Testis (tissue), 3 donors: ENCODE results near the gene HMG20A. TPM values are rescaled to one million over a fixed set of nuclear protein-coding genes. Genes with fewer than 3 reads are reported as not detected.

Experiments used
- DNase-seq: peaks from one replicate; pipeline ENCODE4 v3.0.0-alpha.2; 2019
- H3K27ac ChIP-seq, 2 donors: fragments of 200-600 bp; sonication (generic); one replicate each; pipeline ENCODE4 v1.5.1; 2019
- H3K27me3 ChIP-seq: fragments of 200-600 bp; sonication (generic); one replicate; pipeline ENCODE4 v1.5.1; 2019
- H3K36me3 ChIP-seq: fragments of 200-600 bp; sonication (generic); one replicate; pipeline ENCODE4 v1.5.1; 2017; ENCODE audit warnings: low read depth; ENCODE audit errors: missing control alignments
- H3K4me1 ChIP-seq: fragments of 200-600 bp; sonication (generic); one replicate; pipeline ENCODE4 v1.5.1; 2019
- H3K4me3 ChIP-seq, 2 donors: fragments of 200-600 bp; sonication (generic); one replicate each; pipeline ENCODE4 v1.5.1; 2017 to 2019
- H3K9me3 ChIP-seq: fragments of 200-600 bp; sonication (generic); one replicate; pipeline ENCODE4 v1.5.1; 2017
- CTCF ChIP-seq, 3 experiments: fragments of 450-650 bp in 2 of 3; fragments of 200-600 bp in 1 of 3; sonication (generic) in 1 of 3; IDR thresholded peaks; one replicate each; pipeline ENCODE4 v1.5.1; 2016 to 2019; ENCODE audit warnings: antibody characterized with exemption in 3 of 3, mild to moderate bottlenecking in 2 of 3, moderate library complexity in 1 of 3
- POLR2A ChIP-seq: fragments of 450-650 bp; IDR thresholded peaks from one replicate; pipeline ENCODE4 v1.6.1; 2017; ENCODE audit warnings: antibody characterized with exemption, mild to moderate bottlenecking, moderate library complexity
- WGBS, 2 donors: methylation state at CpG; one replicate each; pipeline ENCODE4 v1.1.5; 2018; 5-methylcytosine and 5-hydroxymethylcytosine counted together
- intact Hi-C: fragments of 100-400 bp; cut with DNase I; formaldehyde crosslinking; loops from one replicate; pipeline ENCODE4 v1.15.1; 2023; ENCODE audit warnings: low total_unique reads
- polyA plus RNA-seq: library from polyadenylated mRNA; stranded (reverse); fragments of 350-450 nt; fragmentation: Illumina TruSeq; extraction: RNeasy Lipid Tissue Mini Kit (QIAGEN cat#74804); gene quantifications from one replicate; pipeline ENCODE4 v1.2.3, GENCODE V29; 2014; ENCODE audit warnings: low read depth, low replicate concordance; ENCODE audit not compliant: insufficient read depth
- total RNA-seq, 2 donors: library from RNA; depleted of rRNA; stranded (reverse); fragments of >200 nt; gene quantifications; one replicate each; pipeline ENCODE4 v1.2.3, GENCODE V29; 2016

Gene HMG20A
- total and polyA plus RNA-seq, 3 donors from 2014 or later, result 44.2 to 87.7 (median 76.9) TPM

GRCh38 chr15:77496715-77497109 lies 76.0 kb downstream of the HMG20A start:
- no peak for TF ChIP-seq POLR2A
- peak; percentile 77 to 90 (median 86) for TF ChIP-seq CTCF (IDR thresholded peaks at IDR 0.05)
- WGBS, 2 donors, result 9 to 12% methylated on average over 15 to 16 of the region's 16 CpGs
- intact Hi-C loops, result loop anchor here (10.0 kb wide), 1 partner anchor 72 kb away; the partner anchor contains the start of genes HMG20A and PEAK1
- Histone ChIP-seq H3K36me3 (no peaks in the 10 kb centered on the region), H3K27ac (peak overlapping the region; percentile 67 to 80), H3K4me3 (peak overlapping the region in 1 of 2 donors; percentile 11), H3K9me3 (no peaks in the 10 kb centered on the region), H3K27me3 (no peaks in the 10 kb centered on the region), H3K4me1 (peaks cover 46% of the 10 kb centered on the region)
- peak; percentile 93 for DNase-seq

GRCh38 chr15:77497110-77497737 lies 76.5 kb downstream of the HMG20A start:
- WGBS, 2 donors, result 5 to 8% methylated on average over 3 to 7 of the region's 7 CpGs

GRCh38 chr15:77497942-77498361 lies 77.3 kb downstream of the HMG20A start:
- peak; percentile 68 for DNase-seq

More at GRCh38 chr15:77497110-77497737, 76.5 kb downstream of the HMG20A start:
- no peaks in the 10 kb centered on the region for H3K9me3 ChIP-seq
- TF ChIP-seq POLR2A (no peak), CTCF (IDR thresholded peaks at IDR 0.05) (peak in 1 of 3 experiments; percentile 29)
- DNase-seq, result peak; percentile 79
- H3K4me3 ChIP-seq, result peak overlapping the region in 1 of 2 donors; percentile 11
- H3K27me3 ChIP-seq, result no peaks in the 10 kb centered on the region
- peak overlapping the region; percentile 67 to 80 for H3K27ac ChIP-seq
- H3K4me1 ChIP-seq, result peaks cover 46% of the 10 kb centered on the region
- no peaks in the 10 kb centered on the region for H3K36me3 ChIP-seq
- intact Hi-C loops, result loop anchor here (10.0 kb wide), 1 partner anchor 72 kb away; the partner anchor contains the start of genes HMG20A and PEAK1

GRCh38 chr15:77499087-77499760 lies 78.5 kb downstream of the HMG20A start:
- TF ChIP-seq CTCF (IDR thresholded peaks at IDR 0.05) (no peak), POLR2A (no peak)
- no peak for DNase-seq
- Histone ChIP-seq H3K27ac (peak overlapping the region; percentile 42 to 80), H3K36me3 (no peaks in the 10 kb centered on the region), H3K4me3 (no peak overlapping the region), H3K27me3 (no peaks in the 10 kb centered on the region), H3K4me1 (peaks cover 42% of the 10 kb centered on the region), H3K9me3 (no peaks in the 10 kb centered on the region)
- WGBS, 2 donors, result 67 to 73% methylated on average over 4 of the region's 4 CpGs
- intact Hi-C loops, result loop anchor here (10.0 kb wide), 1 partner anchor 74 kb away; the partner anchor contains the start of genes HMG20A and PEAK1

More at GRCh38 chr15:77497942-77498361, 77.3 kb downstream of the HMG20A start:
- Histone ChIP-seq H3K36me3 (no peaks in the 10 kb centered on the region), H3K4me1 (peaks cover 46% of the 10 kb centered on the region), H3K27ac (peak overlapping the region; percentile 42 to 80), H3K27me3 (no peaks in the 10 kb centered on the region), H3K9me3 (no peaks in the 10 kb centered on the region), H3K4me3 (no peak overlapping the region)
- intact Hi-C loops, result loop anchor here (10.0 kb wide), 1 partner anchor 73 kb away; the partner anchor contains the start of genes HMG20A and PEAK1
- no peak for TF ChIP-seq POLR2A
- no peak for TF ChIP-seq CTCF (IDR thresholded peaks at IDR 0.05)
- 17 to 23% methylated on average over 6 of the region's 6 CpGs for WGBS, 2 donors
